ENCODE results near the gene CACNA1A.
"Not testable (repeated sequence)": the region's sequence is repeated elsewhere in the genome, so short reads cannot be mapped to it uniquely, and the experiment has no call there.

Gene CACNA1A

DNA sequence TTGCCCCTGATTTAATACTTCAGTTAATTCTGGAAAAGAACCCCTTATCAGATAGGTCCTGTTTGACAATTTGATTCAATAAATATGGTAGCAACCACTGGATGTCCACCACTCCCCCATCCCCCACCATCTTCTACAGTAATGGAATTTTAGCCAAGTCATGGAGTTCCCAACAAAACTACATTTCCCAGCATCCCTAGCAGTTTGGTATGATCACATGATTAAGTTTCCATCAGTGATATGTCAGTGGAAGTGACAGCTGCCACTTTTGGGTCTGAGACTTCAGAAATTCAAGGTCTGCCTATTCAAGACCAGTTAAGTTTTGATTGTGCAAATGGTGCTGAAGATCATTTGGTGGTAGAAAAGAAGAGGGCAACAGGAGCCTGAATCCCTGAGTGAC is 85.5 kb downstream of the CACNA1A start:
- DNase-seq: no peak

DNA sequence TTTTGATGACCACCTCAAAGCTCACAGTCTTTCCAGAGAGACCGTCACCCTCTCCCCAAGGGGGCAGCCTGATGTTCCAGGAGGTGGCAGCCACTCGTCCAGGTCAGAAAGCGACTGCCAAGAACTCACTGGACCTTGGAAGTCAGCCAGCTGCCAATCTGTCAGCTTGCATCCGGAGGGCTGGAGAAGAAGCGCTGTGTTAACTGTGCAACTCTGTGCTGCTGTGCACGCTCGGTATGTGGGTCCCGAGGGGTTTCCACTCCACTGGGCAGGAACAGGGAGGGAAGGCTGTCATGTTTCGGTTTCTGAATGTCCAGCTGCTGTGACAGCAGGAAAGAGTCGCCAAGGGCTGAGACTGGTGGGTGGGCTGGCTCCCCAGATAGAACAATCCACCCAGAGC is 89.2 kb downstream of the CACNA1A start:
- no peak for DNase-seq

DNA sequence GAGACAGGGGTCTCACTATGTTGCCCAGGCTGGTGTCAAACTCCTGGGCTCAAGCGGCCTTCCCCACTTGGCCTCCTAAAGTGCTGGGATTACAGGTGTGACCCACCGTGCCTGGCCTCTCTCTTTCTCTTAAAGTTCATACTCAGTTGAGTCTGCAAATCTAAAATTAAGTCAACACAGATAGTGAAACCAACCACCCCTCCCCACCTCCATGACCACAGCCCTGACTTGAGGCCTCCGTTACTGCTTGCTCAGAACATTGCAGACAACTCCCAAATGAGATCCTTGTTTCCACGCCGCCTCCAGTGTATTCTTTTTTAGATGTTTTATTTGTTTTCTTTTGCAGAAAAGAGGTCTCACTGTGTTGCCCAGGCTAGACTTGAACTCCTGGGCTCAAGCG is 94.4 kb downstream of the CACNA1A start:
- no peak for DNase-seq

DNA sequence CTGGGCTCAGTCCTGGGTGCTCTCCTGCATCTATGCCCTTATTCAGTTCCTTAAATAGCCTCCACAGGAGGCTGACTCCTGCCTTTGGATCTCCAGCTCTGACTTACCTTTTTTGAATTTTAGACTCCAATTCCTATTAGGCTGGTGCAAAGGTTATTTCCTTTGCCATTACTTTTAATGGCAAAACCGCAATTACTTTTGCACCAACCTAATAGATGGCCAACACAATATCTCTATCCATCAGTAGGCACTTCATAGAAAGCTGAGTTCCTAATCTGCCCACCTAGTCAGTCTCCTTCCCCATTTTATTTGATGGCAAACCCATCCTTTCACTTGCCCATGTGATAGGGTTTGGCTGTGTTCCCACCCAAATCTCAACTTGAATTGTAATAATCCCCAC is 95.3 kb downstream of the CACNA1A start:
- DNase-seq: no peak

DNA sequence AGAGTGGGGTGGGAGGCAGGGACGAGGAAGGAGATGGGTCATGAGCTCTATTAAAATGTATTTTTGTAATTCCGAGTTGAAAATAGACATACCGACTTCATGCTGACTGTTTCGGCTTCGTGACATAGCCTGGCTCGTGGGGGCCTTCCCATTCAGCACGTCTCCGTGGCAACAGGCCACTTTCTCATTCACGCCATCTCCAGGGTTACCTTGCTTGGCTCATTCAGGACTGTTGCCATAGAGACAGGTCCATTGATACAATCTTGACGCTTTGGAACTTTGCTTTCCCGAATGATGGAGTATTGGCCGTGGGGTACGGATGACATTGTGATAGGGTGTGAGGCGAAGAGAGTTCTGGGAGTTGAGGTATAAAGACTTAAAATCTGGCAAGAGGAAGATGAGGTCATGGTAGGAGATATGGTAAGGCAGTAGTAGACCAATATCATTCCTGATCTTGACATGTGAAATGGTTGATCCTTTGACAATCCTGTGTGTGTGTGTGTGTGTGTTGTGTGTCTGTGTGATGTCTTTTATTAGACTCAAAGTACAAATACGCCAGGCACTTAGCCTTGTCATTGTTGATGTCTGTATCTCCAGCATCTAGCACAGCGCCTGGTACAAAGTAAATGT is 97.3 kb downstream of the CACNA1A start:
- DNase-seq: no peak

DNA sequence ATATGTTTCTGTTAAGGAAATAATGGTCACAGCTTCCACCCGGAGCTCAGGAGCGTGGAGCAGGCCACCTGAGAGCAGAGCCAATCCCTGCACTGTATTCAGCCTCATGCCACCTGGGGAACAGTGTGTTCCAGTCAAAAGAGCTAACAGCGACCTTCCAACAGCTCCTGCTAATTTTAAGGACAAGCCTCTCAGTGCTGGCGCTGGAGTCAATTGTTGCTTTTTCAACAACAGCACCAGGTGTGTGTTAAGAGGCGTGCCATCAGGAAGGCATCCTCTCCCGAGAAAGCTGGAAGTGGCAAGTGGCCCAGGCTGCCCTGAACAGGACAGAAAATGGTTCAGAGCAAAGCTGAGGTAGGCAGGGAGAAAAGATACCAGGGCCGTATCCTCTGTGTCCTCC is 102.0 kb downstream of the CACNA1A start:
- DNase-seq: no peak

DNA sequence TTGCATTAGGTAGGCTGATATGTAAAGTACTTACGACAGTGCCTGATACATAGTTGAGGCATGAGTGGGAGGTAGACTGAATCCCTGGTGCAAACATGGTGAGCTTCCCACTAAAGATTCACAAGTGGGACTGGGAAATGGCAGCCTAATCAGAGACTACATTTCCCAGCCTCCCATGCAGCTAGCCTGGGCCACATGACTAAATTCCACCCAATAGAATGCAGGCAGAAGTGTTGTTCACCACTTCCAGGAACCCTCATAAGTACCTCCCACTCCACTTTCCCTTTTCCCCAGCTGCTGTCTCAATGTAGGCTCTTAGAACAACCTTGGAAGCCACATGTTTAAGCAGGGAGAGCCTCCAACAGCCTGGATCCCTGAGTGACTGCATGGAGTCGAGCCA is 104.9 kb downstream of the CACNA1A start:
- DNase-seq: no peak

DNA sequence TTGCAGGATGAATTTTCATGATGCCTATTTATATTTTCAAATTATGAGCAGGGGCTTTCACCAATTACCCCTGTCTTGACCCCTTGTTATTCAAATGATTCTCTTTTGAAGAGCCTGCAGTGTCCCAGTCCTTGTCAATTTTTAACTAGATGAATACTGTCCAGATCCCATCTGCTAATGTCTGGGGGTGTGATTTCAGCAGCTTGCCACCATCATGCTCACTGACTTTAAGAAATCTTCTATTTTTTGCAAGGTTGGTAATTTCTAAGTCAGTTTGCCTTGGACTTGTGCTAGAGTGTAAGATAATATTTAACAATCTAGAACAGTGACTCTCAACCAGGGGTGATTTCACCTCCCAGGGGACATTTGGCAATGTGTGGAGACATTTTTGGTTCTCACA is 106.0 kb downstream of the CACNA1A start:
- no peak for DNase-seq

DNA sequence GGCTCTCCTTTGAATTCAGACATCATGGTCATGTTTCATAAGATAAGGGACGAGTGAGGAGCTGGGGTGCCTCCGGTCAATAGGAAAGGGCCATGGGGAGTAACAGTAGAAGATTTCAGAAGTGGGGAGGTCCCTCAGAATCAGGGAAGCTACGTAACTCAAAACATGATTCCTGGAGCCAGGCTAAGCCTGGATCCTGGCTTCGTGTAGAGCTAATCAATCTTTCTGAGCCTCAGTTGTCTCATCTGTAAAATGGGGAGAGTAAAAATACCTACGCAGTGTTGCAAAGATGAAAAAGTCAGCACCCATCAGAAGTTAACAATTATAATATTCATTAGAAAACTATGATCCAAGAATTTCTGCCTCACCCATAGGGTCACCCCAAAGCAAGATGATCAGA is 106.5 kb downstream of the CACNA1A start:
- no peak for DNase-seq

DNA sequence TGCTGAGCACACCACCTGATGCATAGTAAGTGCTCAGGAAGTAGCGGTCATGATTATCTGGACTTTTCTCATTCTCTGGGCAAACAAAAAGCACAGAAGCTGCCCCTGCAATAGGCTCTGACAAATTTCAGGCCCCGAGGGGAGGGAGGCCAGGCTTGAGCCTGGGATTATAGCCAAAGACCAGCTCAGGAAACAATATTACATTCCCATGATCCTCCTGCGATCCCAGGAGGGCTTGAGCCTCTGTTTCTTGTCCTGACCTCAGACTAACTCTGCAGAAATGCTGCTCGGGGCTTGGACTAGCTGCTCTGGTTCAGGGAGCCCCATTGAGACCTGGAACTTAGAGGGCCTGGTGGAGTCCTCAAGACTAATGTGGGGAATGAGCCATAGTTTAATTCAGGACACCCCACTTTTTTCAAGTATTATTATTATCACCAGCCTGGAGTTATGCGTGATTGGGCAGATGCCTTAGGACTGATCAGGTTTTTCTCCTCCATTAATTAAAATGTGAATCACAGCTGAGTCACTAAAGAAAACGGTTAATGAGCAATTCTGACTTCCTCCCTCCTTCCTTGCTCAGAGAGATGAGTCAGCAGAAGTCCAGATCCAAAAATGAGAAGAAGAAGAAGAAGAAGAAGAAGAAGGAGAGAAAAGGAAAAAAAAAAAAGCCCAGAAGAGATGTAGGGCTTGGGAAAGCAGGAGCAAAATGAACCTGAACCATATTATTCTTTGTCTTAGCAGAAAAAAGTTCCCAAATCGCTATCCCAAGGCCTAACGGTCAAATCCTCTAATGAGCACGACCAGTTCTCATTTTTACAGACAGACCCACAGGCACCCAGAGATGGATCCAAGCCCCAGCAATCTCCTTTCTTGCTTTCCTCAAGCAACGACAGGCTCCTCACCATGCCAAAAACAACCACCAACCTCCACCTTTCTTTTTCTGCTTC is 107.2 kb downstream of the CACNA1A start:
- DNase-seq: no peak

DNA sequence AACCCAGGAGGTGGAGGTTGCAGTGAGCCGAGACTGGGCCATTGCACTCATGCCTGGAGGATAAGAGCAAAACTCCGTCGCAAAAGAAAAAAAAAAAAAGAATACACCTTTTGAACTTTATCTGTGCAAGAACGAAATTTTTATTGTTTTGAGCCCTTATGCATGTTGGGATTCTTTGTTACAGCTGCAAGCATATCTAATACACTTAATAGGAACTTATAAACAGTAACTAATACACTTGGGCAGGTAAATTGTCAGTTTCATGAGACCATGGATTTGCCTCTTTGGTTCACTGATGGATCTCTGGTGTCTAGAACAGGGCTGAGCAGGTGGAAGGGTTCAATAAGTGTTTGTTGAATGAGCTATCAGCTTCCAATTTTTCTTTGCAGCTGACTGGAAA is 108.1 kb downstream of the CACNA1A start:
- no peak for DNase-seq

DNA sequence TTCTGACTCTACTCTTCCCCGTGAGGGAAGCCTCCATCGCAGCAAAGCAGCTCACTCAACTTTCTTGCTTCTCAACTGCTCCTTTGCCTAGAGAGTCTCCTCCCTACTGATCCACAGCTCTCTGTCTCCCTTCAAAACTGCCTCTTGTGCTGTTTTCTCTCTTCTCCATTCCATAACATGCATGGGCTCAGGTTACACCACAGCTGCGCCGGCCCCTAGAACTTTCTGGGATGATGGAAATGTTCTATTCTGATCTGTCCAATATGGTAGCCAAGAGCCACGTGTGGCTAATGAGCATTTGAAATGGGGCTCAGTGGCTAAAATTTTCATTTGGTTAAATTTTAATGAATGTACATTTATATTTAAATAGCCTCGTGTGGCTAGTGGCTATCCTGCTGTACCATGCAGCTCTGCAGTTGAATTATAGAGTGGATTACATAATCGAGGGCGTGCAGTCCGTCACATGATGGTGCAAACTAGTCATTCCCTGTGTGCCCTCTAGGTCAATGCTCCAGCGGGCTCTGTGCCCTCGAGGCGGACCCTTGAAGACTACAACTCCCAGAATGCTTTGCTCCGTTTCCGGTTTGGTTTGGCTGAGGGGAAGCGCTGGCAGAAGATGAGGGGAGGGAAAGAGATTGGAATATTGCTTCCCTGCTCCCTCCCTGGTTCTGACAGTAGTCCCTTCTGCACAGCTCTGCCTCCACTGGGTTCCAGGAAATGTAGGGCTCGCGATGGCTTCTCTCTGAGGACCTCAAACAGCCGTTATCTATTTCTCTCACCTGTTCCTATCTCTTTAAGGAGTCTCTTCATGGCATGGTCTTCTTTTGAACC is 109.8 kb downstream of the CACNA1A start:
- no peak for DNase-seq

DNA sequence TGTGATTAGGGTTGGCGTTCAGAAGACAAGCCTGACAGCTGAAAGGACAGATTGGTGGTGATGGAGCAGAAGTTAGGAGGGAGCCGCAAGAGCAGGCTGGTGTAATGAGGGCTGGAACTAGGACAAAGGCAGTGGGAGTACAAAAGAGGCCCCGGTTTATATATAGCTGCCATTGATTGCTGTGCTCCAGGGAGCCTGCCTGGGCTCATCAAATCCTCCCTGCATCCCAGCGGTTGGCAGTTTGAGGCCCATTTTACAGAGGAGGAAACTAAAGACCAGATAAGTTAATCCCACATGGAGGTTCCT is 123.7 kb downstream of the CACNA1A start:
- no peak for DNase-seq

DNA sequence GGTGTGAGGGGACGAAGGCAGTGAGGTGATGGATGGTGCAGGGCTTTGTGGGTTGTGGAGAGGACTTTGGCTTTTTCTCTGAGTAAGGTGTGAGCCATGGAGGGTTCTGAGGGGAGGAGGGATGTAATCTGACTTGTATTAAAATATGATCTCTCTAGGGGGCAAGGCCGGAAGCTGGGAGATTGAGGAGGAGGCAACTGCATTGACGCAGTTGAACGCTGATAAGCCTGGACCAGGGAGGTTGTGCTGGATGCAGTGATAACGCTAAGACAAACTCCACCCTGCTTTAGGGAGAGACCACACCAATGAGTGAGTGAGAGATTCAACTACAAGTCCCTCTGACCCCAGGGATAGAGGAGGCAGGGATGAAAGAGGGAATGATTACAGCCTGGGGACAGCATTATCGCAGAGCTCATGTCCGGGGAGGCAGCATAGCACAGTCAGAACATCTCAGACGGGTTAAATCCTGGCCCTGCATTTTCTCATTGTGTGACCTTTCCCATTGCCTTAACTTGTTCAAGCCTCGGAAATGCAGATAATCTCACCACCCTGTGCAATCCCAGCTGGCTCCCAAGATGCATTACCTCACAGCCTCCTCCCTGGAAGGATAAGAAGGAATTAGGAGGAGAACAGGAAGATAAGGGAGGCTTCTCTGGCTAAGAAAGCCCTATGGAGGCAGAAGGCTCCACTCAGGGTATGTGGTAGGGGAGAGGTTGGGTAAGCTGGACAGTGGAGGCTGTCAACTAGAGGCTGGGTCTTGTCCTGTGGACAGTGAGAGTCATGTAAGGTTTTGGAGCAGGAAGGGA is 124.2 kb downstream of the CACNA1A start:
- no peak for DNase-seq

DNA sequence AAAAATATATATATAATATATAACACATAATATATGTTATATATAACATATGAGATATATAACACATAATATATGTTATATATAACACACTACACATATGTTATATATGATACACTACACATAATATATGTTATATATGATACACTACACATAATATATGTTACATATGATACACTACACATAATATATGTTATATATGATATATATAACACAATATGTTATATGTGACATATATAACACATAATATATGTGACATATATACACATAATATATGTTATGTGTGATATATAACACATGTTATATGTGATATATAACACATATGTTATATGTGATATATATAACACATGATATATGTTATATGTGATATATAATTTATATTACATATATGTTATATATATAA is 129.7 kb downstream of the CACNA1A start:
- no peak for DNase-seq

DNA sequence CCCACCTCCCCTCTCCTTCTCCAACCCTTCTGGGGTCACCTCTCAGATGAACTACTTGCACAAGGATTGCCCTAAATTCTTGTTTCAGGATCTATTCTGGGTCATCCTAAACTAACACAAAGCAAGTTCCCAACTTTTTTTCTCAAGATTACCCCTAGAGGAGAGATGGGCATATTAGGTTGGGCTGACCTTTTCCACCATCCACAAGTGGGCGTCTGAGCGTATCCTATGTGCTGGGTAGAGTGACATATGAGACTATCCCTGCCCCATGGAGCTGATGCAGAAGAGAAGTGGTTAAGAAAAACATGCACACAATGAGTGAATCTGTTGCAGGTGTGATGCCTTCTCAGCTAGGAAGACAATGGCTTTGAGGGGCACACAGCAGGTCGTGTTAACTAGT is 132.7 kb downstream of the CACNA1A start:
- DNase-seq: no peak

DNA sequence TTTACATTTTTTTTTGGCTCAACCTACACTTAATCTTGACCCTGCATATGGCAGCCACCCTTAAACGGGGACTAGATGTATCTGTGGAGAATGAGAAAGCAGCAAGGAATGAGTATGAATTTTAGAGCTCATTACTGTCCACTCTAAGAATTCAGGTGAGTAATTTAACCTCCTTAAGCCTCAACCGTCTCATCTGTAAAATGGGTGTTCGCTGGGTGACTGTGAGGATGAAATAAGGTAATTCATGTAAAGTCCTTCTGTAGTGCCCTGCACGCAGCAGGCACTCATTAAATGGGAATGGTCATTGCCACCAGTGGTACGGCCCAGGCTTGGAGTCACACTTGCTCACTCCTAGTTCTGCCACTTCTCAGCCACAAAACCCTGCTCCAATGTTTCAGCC is 135.3 kb downstream of the CACNA1A start:
- DNase-seq: no peak

DNA sequence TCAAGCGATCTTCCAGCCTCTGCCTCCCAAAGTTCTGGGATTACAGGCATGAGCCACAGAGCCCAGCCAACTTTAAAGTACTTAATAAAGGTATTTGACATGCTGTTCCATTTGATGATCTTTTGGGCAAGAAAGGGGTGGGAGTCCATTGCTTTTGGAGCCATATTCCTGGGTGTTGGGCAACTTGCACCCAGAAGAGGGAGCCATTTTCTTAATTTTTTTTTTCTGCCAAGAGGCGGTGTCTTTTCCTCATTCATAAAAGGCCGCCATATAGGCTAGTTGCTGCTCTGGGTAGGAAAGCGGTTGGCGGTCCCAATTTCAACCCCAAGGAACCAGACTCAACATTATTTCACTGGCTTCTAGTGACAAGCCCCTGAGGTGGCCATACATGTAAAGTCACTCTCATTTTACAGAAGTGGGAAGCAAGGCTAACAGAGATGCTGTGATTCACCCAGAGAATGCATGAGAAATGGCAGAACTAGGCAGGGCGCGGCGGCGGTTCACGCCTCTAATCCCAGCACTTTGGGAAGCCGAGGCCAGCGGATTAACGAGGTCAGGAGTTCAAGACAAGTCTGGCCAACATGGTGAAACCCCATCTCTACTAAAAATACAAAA is 139.6 kb downstream of the CACNA1A start:
- no peak for DNase-seq

DNA sequence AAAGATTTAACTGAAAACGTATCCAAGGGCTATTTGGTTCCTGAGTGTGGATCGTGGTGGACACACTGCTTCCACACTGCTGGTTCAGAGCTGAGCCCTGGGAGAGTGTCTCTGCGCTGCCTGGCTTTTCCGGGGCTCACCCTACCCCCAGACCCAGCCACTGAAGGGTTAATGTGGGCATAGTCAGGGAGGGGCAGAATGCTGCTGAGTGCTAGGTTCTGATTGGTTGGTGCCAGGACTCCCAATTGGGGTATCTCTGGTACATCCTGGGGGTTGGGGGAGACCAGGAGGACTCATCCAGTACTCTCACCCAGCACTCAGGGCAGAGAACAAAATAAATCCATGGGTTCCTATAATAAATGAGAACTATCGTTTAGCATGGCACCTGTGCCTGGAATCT is 142.3 kb downstream of the CACNA1A start:
- DNase-seq: no peak

DNA sequence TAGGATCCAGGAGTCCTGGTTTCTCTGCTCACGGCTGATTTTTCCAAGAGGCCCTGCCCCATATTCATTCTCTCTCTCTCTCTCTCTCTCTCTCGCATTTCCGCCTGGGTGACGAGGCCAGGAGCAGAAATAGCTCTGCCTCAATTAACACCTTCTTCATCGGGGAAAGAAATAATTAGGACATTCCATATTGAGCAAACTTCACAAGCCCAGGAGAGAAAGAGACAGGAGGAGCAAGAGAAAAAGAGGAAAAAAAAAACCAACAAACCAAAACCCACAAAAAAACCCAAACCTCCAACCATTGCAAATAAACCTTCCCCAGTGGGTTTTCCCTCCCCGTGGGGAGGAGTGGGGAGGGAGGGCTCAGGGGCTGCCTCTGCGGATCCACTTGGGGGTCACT is 143.0 kb downstream of the CACNA1A start:
- no peak for DNase-seq

DNA sequence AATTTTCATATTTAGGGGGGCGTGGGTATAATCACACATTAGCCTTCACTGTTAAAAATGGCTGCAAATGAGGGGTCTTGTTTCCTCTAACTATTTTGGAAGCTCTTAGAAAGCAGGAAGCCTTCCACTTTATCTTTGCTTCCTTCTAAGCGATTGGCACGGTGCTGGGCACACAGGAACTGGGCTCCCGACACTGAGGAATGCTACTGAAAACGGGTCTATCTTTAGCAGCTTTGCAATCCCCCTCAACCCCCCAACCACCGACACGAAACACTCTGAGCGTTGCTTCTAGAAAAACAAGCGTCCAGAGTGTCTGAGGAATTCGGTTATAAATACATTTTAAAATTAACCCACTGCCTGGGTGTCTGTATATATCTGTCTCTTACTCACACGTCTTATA is 143.6 kb downstream of the CACNA1A start:
- no peak for DNase-seq

DNA sequence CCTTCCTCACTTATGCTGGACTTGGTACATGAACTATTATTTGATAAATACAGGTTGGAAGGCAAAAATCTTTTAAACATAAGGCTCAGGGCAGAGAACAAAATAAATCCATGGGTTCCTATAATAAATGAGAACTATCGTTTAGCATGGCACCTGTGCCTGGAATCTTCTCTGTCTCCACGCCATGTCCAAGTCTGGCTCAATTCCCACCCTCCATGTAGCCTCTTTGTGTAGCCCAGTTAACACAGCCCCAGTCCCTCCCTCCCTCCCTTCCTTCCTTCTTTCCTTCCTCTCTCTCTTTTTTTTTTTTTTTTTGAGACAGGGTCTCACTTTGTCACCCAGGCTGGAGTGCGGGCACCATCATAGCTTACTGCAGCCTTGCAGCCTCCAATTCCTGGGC is 144.6 kb downstream of the CACNA1A start:
- DNase-seq: not testable (repeated sequence)

All from CD4-positive, alpha-beta T cell treated with Interleukin-4 for 4 hours (primary cell).